SU-DHL-6 (cell line): Measurements from ENCODE around the gene FAU.

Experiments
- CTCF ChIP-seq: fragments of 200-600 bp; sonication (generic); IDR thresholded peaks from one replicate; pipeline ENCODE4 v1.5.1; 2017; ENCODE audit warnings: antibody characterized with exemption, mild to moderate bottlenecking, low read length, moderate library complexity; ENCODE audit not compliant: insufficient read depth, poor library complexity, severe bottlenecking
- EZH2phosphoT487 ChIP-seq: fragments of 200-600 bp; sonication (generic), shearing (Covaris generic); conservative IDR thresholded peaks from 2 replicates; pipeline ENCODE4 v1.6.1; 2018; ENCODE audit warnings: mild to moderate bottlenecking, antibody characterized with exemption, low read length, moderate library complexity, mixed read lengths

GRCh38 chr11:65095974-65096806 is 25.7 kb downstream of the FAU start, which contains the start of gene VPS51:
- no peak for TF ChIP-seq CTCF
- TF ChIP-seq EZH2phosphoT487: no peak
